Mononuclear cell (primary cell): ENCODE measurements around the gene CYP8B1. TPM values are rescaled to one million over a fixed set of nuclear protein-coding genes. Genes with fewer than 3 reads are reported as not detected.

ENCODE experiments used
- H3K27me3 ChIP-seq: 2 replicates; pipeline ENCODE4 v1.6.0; 2011; ENCODE audit warnings: low read length, control low read depth; ENCODE audit not compliant: insufficient read depth
- H3K4me1 ChIP-seq: 2 replicates; pipeline ENCODE4 v1.5.1; 2011; ENCODE audit warnings: mild to moderate bottlenecking, low read length, control low read depth; ENCODE audit not compliant: insufficient read depth
- H3K4me3 ChIP-seq: 2 replicates; pipeline ENCODE4 v1.5.1; 2011; ENCODE audit warnings: mild to moderate bottlenecking, low read length, moderate library complexity
- H3K9me3 ChIP-seq: 2 replicates; pipeline ENCODE4 v1.5.1; 2011; ENCODE audit warnings: low read depth, mild to moderate bottlenecking, control low read depth, low read length
- total RNA-seq: library from RNA; depleted of rRNA; stranded (reverse); fragments of >200 nt; gene quantifications from one replicate; pipeline ENCODE4 v1.2.3, GENCODE V29; 2012

The CYP8B1 gene
- total RNA-seq, 1 donor, result under 0.01 TPM

GRCh38 chr3:42873221-42873982 lies 2.3 kb downstream of the CYP8B1 start:
- Histone ChIP-seq H3K27me3 (no peaks in the 10 kb centered on the region), H3K9me3 (no peaks in the 10 kb centered on the region), H3K4me3 (no peak overlapping the region), H3K4me1 (no peaks in the 10 kb centered on the region)

- H3K9me3 ChIP-seq, result no peaks in the 10 kb centered on the region
- no peak overlapping the region for H3K4me3 ChIP-seq
- H3K4me1 ChIP-seq, result no peaks in the 10 kb centered on the region
- no peaks in the 10 kb centered on the region for H3K27me3 ChIP-seq
Measured at GRCh38 chr3:42872718-42873117, 3.0 kb downstream of the CYP8B1 start.

DNA sequence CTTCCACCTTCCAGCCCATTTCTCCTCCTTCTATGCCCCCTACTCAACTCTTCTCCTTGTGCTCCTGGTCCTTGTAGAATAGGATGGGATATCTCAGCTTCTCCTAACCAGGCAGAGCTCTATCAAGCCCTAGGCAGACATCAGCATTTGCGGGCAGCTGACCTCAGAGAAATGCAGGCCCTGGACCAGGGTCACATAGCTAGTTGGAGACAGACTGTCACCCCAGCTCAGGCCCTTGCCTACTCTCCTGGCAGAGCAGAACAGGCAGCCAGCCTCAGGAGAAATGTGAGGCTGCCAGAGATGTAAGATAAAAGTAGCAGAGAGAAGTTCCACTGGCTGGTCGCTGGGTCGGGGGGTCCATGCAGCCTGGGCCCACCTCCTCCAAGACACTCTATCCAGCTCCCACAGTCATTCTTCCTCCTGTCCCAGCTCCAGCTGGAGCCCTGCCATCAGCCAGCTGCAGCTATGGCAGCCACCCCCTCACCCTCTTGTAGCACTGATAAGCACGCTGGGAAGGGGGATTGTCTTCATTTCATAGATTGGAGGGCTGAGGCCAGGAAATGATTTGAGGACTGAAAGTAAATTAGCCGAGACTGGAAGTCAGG lies 4.0 kb downstream of the CYP8B1 start:
- H3K27me3 ChIP-seq, result no peaks in the 10 kb centered on the region
- no peaks in the 10 kb centered on the region for H3K9me3 ChIP-seq
- H3K4me1 ChIP-seq, result no peaks in the 10 kb centered on the region
- no peak overlapping the region for H3K4me3 ChIP-seq

DNA sequence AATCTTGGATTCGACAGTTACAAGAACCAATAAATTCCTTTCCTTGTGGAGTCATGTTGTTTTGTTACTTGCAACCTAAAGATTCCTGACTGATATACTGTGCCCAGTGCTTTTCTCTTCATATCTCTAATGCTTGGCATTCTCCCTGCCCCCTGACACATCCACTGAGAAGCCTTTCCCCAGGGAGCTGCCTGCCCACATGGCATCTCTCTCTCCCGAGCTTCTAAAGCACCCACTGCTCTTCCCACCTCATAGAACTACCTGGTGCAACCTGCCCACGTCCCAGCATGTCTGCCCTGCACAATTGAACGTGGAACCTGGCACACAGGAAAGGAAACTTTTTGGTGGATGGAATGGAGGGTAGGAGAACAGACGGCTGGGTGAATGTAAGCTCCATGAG lies 6.8 kb downstream of the CYP8B1 start:
- no peaks in the 10 kb centered on the region for H3K4me1 ChIP-seq
- no peaks in the 10 kb centered on the region for H3K9me3 ChIP-seq
- H3K4me3 ChIP-seq, result no peak overlapping the region
- H3K27me3 ChIP-seq, result no peaks in the 10 kb centered on the region

DNA sequence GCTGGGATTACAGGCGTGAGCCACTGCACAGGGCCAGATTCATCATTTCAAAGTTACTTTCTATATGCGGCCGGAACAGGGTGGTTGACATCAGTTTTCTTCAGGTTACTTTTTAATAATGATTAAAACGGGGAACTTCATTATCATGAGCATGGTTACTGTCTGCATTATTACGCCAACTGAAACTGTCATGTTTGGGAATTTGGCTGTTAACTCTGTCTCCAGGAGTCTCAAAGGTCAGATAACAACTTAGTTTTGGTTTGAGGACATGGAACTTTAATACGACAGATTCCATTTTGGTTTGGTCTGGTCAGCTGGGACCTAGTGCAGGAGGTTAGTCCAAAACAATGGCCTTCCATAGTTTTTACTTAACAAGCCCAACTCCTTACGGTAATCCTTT lies 8.5 kb downstream of the CYP8B1 start:
- no peaks in the 10 kb centered on the region for H3K27me3 ChIP-seq
- H3K4me1 ChIP-seq, result no peaks in the 10 kb centered on the region
- no peaks in the 10 kb centered on the region for H3K9me3 ChIP-seq
- no peak overlapping the region for H3K4me3 ChIP-seq

- Histone ChIP-seq H3K4me1 (no peaks in the 10 kb centered on the region), H3K9me3 (no peaks in the 10 kb centered on the region), H3K27me3 (no peaks in the 10 kb centered on the region), H3K4me3 (no peak overlapping the region)
Measured at GRCh38 chr3:42865256-42865655, 10.4 kb downstream of the CYP8B1 start.

DNA sequence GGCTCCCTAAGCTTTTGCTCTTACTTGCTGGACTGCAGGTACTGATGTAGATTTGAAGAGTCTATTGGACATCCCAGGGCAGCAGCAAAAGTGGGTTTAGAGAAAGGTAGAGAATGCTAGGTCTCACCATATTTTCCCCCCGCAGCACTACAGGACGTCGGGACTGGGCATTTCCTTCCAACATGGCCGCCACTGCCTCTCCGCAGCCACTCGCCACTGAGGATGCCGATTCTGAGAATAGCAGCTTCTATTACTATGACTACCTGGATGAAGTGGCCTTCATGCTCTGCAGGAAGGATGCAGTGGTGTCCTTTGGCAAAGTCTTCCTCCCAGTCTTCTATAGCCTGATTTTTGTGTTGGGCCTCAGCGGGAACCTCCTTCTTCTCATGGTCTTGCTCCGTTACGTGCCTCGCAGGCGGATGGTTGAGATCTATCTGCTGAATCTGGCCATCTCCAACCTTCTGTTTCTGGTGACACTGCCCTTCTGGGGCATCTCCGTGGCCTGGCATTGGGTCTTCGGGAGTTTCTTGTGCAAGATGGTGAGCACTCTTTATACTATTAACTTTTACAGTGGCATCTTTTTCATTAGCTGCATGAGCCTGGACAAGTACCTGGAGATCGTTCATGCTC lies 11.2 kb downstream of the CYP8B1 start:
- Histone ChIP-seq H3K4me3 (no peak overlapping the region), H3K9me3 (no peaks in the 10 kb centered on the region), H3K27me3 (no peaks in the 10 kb centered on the region), H3K4me1 (no peaks in the 10 kb centered on the region)

DNA sequence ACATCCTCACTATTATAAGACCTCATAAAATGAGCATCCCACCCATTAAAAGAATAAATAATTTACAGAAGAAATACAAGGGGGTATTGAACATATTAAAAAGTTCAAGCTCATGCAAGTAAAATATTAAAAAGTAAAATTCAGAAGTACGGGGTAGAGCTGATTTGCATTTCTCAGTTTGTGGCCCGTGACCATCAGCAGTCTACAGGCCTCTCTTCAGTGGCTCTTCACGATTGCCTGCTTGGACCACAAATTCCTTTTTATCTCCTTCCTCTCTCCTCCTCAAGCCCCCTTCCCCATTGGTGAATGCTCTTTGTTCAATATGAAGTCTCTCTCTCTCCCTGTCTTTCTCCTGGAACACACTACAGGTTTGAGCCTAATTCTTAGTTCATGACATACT lies 19.1 kb downstream of the CYP8B1 start:
- no peaks in the 10 kb centered on the region for H3K9me3 ChIP-seq
- H3K27me3 ChIP-seq, result no peaks in the 10 kb centered on the region
- no peak overlapping the region for H3K4me3 ChIP-seq
- no peaks in the 10 kb centered on the region for H3K4me1 ChIP-seq

- Histone ChIP-seq H3K27me3 (no peaks in the 10 kb centered on the region), H3K4me3 (no peak overlapping the region), H3K4me1 (no peaks in the 10 kb centered on the region), H3K9me3 (no peaks in the 10 kb centered on the region)
Measured at GRCh38 chr3:42855547-42856380, 19.9 kb downstream of the CYP8B1 start.

DNA sequence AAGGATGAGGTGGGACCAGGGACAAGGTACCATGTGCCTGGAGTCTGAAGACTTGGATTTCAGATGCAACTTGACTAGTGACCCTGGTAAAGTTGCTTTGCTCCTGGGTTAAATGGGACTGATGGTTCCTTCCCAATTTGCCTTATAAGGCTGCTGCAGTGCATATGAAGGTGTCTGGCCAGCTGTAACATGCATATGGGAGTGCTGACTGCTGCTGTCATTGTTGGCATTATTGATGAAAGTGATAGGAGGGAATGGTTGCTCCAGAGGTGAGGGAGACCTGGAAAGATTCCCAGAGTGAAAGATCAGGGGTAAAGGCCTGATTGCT lies 20.5 kb downstream of the CYP8B1 start:
- Histone ChIP-seq H3K9me3 (no peaks in the 10 kb centered on the region), H3K27me3 (no peaks in the 10 kb centered on the region), H3K4me1 (no peaks in the 10 kb centered on the region), H3K4me3 (no peak overlapping the region)

- H3K4me1 ChIP-seq, result no peaks in the 10 kb centered on the region
- H3K27me3 ChIP-seq, result no peaks in the 10 kb centered on the region
- no peak overlapping the region for H3K4me3 ChIP-seq
- no peaks in the 10 kb centered on the region for H3K9me3 ChIP-seq
Measured at GRCh38 chr3:42853739-42854302, 21.9 kb downstream of the CYP8B1 start.

DNA sequence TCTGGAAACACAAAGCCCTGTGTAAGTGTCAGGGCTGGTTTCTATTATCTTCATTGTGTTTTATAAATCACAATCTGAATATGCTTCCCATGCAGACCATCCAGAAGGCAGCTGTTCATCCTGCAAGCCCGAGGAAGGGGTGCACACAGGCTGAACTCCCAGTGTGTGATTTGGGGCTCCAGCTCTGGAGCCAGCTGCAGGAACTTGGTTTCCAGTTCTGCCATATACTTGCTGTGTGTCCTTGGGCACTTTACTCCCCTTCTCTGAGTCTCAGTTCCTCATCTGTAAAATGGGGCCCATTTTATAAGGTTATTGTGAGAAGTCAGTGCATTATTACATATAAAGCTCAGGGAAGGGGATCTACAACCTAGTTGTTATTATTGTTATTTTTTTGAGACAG lies 22.6 kb downstream of the CYP8B1 start:
- H3K4me1 ChIP-seq, result no peaks in the 10 kb centered on the region
- H3K27me3 ChIP-seq, result no peaks in the 10 kb centered on the region
- no peak overlapping the region for H3K4me3 ChIP-seq
- H3K9me3 ChIP-seq, result no peaks in the 10 kb centered on the region

DNA sequence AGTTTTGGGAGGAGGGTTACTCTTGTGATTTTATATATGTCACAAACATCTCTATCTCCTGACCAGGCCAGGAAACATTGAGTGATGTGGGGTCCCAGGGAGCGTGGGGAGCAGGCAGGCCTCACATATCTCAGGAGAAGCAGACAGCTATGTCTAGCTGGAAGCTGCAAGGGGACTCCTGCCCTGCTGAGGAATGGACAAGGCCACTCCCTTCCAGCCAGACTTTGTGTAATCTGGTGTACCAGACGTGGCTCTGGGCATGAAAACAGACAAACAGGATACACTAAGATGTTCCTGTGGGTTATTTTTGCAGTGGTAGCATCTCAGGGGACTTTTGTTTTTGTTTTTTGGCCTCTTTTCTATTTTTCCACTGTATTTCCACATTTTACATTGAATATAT lies 23.2 kb downstream of the CYP8B1 start:
- H3K9me3 ChIP-seq, result no peaks in the 10 kb centered on the region
- H3K27me3 ChIP-seq, result no peaks in the 10 kb centered on the region
- H3K4me3 ChIP-seq, result no peak overlapping the region
- peaks cover 5% of the 10 kb centered on the region for H3K4me1 ChIP-seq

GRCh38 chr3:42851228-42851834 lies 24.3 kb downstream of the CYP8B1 start:
- Histone ChIP-seq H3K4me1 (peaks cover 16% of the 10 kb centered on the region), H3K4me3 (no peak overlapping the region), H3K27me3 (no peaks in the 10 kb centered on the region), H3K9me3 (no peaks in the 10 kb centered on the region)
